Skeletal muscle tissue (tissue), 4 donors: ENCODE results near the gene MALRD1. TPM values are rescaled to one million over a fixed set of nuclear protein-coding genes. Genes with fewer than 3 reads are reported as not detected.

Source experiments
- H3K27ac ChIP-seq: one replicate; pipeline ENCODE4 v1.7.0; 2013; ENCODE audit warnings: mild to moderate bottlenecking, low read depth, low read length, inconsistent platforms
- H3K27me3 ChIP-seq, 3 donors: one replicate each; pipeline ENCODE4 v1.7.0; 2013; ENCODE audit warnings: low read length in 3 of 3; ENCODE audit not compliant: control insufficient read depth in 3 of 3, insufficient read depth in 3 of 3
- H3K36me3 ChIP-seq, 3 donors: one replicate each; pipeline ENCODE4 v1.7.0; 2013; ENCODE audit warnings: low read length in 3 of 3; ENCODE audit not compliant: control insufficient read depth in 3 of 3, insufficient read depth in 3 of 3
- H3K4me1 ChIP-seq, 3 donors: one replicate each; pipeline ENCODE4 v1.7.0; 2013; ENCODE audit warnings: low read length in 3 of 3, mild to moderate bottlenecking in 3 of 3; ENCODE audit not compliant: control insufficient read depth in 3 of 3, insufficient read depth in 3 of 3
- H3K4me3 ChIP-seq, 3 donors: one replicate each; pipeline ENCODE4 v1.7.0; 2013; ENCODE audit warnings: low read length in 3 of 3
- H3K9ac ChIP-seq, 3 donors: one replicate each; pipeline ENCODE4 v1.7.0; 2013; ENCODE audit warnings: low read length in 3 of 3, mild to moderate bottlenecking in 3 of 3, moderate library complexity in 2 of 3, low read depth in 1 of 3
- H3K9me3 ChIP-seq, 3 donors: one replicate each; pipeline ENCODE4 v1.7.0; 2013; ENCODE audit warnings: low read length in 3 of 3; ENCODE audit not compliant: control insufficient read depth in 3 of 3
- total RNA-seq: library from RNA; depleted of rRNA; stranded (reverse); fragments of >200 nt; gene quantifications from one replicate; pipeline ENCODE4 v1.2.3, GENCODE V29; 2014
- donor health status: Osteomylitis.

Gene MALRD1
- total RNA-seq, 1 donor from 2014 or later = 2.1 TPM

DNA sequence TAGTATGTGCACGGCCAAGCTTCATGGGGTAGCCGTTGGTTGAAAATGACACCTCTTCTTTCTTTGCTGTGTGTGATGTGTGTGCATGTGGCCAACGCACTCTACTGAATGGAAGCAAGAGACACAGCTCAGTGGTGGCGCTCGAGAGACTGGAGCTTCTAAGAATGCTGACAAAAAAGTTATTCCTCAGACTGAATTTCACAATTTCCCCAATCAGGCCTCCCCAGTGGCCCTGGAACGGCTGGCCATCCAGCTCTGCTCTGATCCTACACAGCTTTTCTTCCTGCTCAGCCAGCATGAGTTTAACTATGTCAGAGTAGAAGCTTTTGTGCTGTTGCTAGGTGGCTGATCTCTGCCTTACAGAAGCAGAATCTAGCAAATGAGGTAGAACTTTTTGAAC is 581.0 kb downstream of the MALRD1 start:
- peak overlapping the region; percentile 21 for H3K27ac ChIP-seq
- H3K4me1 ChIP-seq = peaks cover 0 to 11% (median 3%) of the 10 kb centered on the region in 3 donors
- H3K27me3 ChIP-seq = no peaks in the 10 kb centered on the region
- H3K36me3 ChIP-seq = no peaks in the 10 kb centered on the region
- H3K9ac ChIP-seq = no peak overlapping the region
- H3K9me3 ChIP-seq = no peaks in the 10 kb centered on the region
- H3K4me3 ChIP-seq = no peak overlapping the region

DNA sequence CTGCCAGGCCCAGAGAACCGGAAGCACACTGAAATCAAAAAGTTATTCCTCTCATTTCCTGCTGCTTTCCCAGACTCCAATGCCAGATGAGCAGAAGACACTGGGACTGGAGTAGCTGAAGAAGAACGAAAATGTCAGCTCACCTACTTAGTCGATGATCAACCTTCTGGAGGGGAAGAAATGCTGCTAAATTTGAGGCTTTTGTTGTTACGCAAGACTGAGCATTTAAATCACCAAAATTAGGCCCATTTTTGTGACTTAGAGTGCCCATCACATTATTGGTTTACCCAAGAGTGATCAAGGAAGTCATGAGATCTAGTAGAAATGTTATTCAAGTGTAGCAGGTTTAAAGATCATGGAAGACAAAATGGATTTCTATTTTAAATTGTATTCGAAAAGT is 585.6 kb downstream of the MALRD1 start:
- Histone ChIP-seq H3K27me3 (no peaks in the 10 kb centered on the region), H3K9ac (no peak overlapping the region)

DNA sequence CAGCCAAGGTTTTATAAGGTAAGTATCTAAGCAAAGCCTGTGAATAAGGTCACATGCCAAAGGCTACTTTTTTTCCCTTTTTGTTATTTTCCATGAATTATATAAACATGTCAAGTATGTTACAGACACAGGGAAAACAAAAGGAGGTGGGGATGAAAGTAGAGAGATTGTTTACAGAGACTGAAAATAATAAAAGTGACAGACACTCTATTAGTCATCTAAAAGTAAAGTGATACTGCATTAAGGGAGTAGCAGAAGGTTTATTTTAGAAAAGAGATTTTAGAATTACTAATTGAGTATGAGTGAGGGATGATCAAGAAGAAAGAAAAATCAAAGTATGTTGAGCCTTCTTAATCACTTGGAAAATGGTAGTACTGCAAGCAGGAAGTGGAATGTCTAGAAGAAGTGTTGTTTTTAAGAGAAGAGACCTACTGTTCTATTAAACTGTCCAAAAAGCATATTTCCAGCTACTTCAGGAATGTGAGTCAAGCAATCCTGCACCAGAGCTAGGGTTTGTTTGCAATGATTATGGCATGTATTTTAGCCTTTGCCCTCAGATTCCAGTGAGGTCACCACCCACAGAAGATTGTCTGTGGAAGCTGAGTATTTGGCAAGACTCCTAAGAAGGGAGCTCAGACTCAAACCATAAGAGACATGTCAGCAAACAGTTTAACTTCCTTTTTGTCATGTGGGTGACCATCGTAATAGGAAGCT is 589.7 kb downstream of the MALRD1 start:
- H3K4me3 ChIP-seq = peak overlapping the region in 1 of 3 donors; percentile 28
- H3K27me3 ChIP-seq = no peaks in the 10 kb centered on the region
- peak overlapping the region; percentile 54 for H3K27ac ChIP-seq
- H3K4me1 ChIP-seq = peaks cover 2 to 4% (median 3%) of the 10 kb centered on the region in 3 donors
- H3K9ac ChIP-seq = no peak overlapping the region
- H3K9me3 ChIP-seq = no peaks in the 10 kb centered on the region
- no peaks in the 10 kb centered on the region for H3K36me3 ChIP-seq

More for the DNA sequence above, 585.6 kb downstream of the MALRD1 start:
- Histone ChIP-seq H3K4me3 (no peak overlapping the region), H3K27ac (no peak overlapping the region), H3K9me3 (no peaks in the 10 kb centered on the region), H3K4me1 (peaks cover 3 to 11% (median 5%) of the 10 kb centered on the region in 3 donors), H3K36me3 (no peaks in the 10 kb centered on the region)

- peak overlapping the region; percentile 54 for H3K27ac ChIP-seq
Observed at GRCh38 chr10:19638896-19639233, 590.3 kb downstream of the MALRD1 start.

GRCh38 chr10:19640566-19641263 is 592.1 kb downstream of the MALRD1 start:
- no peak overlapping the region for H3K9ac ChIP-seq
- H3K36me3 ChIP-seq = no peaks in the 10 kb centered on the region
- H3K27ac ChIP-seq = no peak overlapping the region
- no peak overlapping the region for H3K4me3 ChIP-seq
- H3K27me3 ChIP-seq = no peaks in the 10 kb centered on the region
- H3K4me1 ChIP-seq = peaks cover 2 to 4% (median 3%) of the 10 kb centered on the region in 3 donors
- H3K9me3 ChIP-seq = no peaks in the 10 kb centered on the region

More at GRCh38 chr10:19638896-19639233, 590.3 kb downstream of the MALRD1 start:
- peaks cover 2 to 4% (median 3%) of the 10 kb centered on the region in 3 donors for H3K4me1 ChIP-seq
- H3K9me3 ChIP-seq = no peaks in the 10 kb centered on the region
- H3K27me3 ChIP-seq = no peaks in the 10 kb centered on the region
- H3K9ac ChIP-seq = no peak overlapping the region
- H3K4me3 ChIP-seq = peak overlapping the region in 1 of 3 donors; percentile 28
- no peaks in the 10 kb centered on the region for H3K36me3 ChIP-seq

DNA sequence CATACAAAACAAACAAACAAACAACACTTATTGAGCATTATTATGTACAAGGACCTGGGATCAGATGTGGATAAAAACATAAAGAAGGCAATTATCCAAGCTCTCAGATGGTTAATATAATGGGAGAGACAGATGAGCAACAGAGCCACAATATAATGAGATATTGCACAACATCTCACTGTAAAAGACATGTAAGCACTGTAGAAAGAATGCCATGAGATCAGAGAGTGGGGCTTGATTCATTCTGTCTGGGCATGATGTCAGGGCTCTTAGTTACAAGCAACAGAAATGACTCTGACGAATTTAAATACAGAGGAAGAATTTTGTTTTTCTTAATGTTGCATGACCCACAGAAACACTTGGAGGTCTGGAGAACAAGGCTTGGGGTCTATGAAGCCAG is 602.9 kb downstream of the MALRD1 start:
- no peak overlapping the region for H3K27ac ChIP-seq
- H3K27me3 ChIP-seq = no peaks in the 10 kb centered on the region
- no peaks in the 10 kb centered on the region for H3K36me3 ChIP-seq
- no peak overlapping the region for H3K4me3 ChIP-seq
- H3K9me3 ChIP-seq = no peaks in the 10 kb centered on the region
- no peak overlapping the region for H3K9ac ChIP-seq
- no peaks in the 10 kb centered on the region for H3K4me1 ChIP-seq

- H3K36me3 ChIP-seq = no peaks in the 10 kb centered on the region
- H3K9me3 ChIP-seq = no peaks in the 10 kb centered on the region
- no peaks in the 10 kb centered on the region for H3K27me3 ChIP-seq
- H3K4me3 ChIP-seq = no peak overlapping the region
- H3K27ac ChIP-seq = no peak overlapping the region
- H3K4me1 ChIP-seq = no peaks in the 10 kb centered on the region
- no peak overlapping the region for H3K9ac ChIP-seq
Observed at GRCh38 chr10:19652750-19653149, 604.1 kb downstream of the MALRD1 start.

- Histone ChIP-seq H3K36me3 (no peaks in the 10 kb centered on the region), H3K4me3 (no peak overlapping the region), H3K9ac (no peak overlapping the region), H3K27me3 (no peaks in the 10 kb centered on the region), H3K27ac (no peak overlapping the region), H3K4me1 (no peaks in the 10 kb centered on the region), H3K9me3 (no peaks in the 10 kb centered on the region)
Observed at GRCh38 chr10:19653931-19654330, 605.3 kb downstream of the MALRD1 start.

GRCh38 chr10:19654576-19654975 is 606.0 kb downstream of the MALRD1 start:
- H3K4me1 ChIP-seq = no peaks in the 10 kb centered on the region
- no peak overlapping the region for H3K27ac ChIP-seq
- no peaks in the 10 kb centered on the region for H3K27me3 ChIP-seq
- H3K4me3 ChIP-seq = no peak overlapping the region
- H3K9ac ChIP-seq = no peak overlapping the region
- no peaks in the 10 kb centered on the region for H3K36me3 ChIP-seq
- H3K9me3 ChIP-seq = no peaks in the 10 kb centered on the region

DNA sequence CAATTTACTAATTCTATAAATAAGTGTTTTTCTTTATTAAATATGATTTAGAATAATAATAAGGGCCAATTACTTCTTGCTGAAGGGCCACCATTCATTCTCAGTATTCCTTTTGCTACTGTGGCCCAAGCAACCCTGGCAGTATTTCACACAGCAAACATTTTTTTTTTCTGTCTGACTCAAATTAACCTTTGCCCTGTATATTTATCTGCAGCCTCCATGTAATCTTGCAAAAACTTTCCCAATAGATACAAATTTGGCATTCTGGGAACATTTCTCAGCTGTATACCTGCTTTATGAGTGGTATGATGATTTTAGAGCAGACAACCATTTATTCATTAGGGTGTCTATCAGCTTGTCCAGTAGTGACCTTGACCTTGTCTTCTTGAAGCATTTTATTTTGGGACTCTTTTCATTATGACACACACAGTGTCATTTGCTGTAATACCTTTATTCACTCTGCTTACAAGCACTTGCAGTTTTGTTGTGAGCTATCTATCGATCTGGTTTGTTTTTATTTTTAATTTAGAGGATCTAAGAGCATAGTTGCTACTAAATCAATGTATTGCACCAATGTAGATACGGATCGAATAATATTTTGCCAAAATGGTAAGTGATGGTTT is 607.9 kb downstream of the MALRD1 start:
- no peak overlapping the region for H3K27ac ChIP-seq
- no peaks in the 10 kb centered on the region for H3K9me3 ChIP-seq
- H3K27me3 ChIP-seq = no peaks in the 10 kb centered on the region
- H3K36me3 ChIP-seq = no peaks in the 10 kb centered on the region
- no peak overlapping the region for H3K9ac ChIP-seq
- H3K4me3 ChIP-seq = no peak overlapping the region
- no peaks in the 10 kb centered on the region for H3K4me1 ChIP-seq
